Nephron progenitor cell (in vitro differentiated cells): ENCODE measurements around the gene CMTM7.
A peak's percentile ranks its signal among the peaks of the same experiment; 100 is the strongest.
"Not testable (repeated sequence)": the region's sequence is repeated elsewhere in the genome, so short reads cannot be mapped to it uniquely, and the experiment has no call there.

ENCODE experiments used
- DNase-seq: peaks from one replicate; pipeline ENCODE4 v3.0.0; 2021
- H3K27ac Mint-ChIP-seq: 2 replicates; pipeline ENCODE4 v1.8.0; 2021; ENCODE audit warnings: mild to moderate bottlenecking, moderate library complexity, mixed read lengths
- H3K27me3 Mint-ChIP-seq: 2 replicates; pipeline ENCODE4 v1.8.0; 2021; ENCODE audit warnings: mild to moderate bottlenecking, low read depth, mixed read lengths; ENCODE audit not compliant: poor library complexity
- H3K36me3 Mint-ChIP-seq: 2 replicates; pipeline ENCODE4 v1.8.0; 2021; ENCODE audit warnings: low read depth, mixed read lengths
- H3K4me1 Mint-ChIP-seq: 2 replicates; pipeline ENCODE4 v1.8.0; 2021; ENCODE audit warnings: mixed read lengths
- H3K4me3 Mint-ChIP-seq: 2 replicates; pipeline ENCODE4 v1.8.0; 2021; ENCODE audit warnings: mild to moderate bottlenecking, moderate library complexity, mixed read lengths
- H3K9me3 Mint-ChIP-seq: 2 replicates; pipeline ENCODE4 v1.8.0; 2021; ENCODE audit warnings: mild to moderate bottlenecking, moderate library complexity, mixed read lengths
- TF ChIP-seq, protein P1 (sequence below): fragments of 200-600 bp; sonication (generic); IDR thresholded peaks from 2 replicates; pipeline ENCODE4 v1.5.0; 2021; ENCODE audit warnings: antibody characterized with exemption

Gene CMTM7

DNA sequence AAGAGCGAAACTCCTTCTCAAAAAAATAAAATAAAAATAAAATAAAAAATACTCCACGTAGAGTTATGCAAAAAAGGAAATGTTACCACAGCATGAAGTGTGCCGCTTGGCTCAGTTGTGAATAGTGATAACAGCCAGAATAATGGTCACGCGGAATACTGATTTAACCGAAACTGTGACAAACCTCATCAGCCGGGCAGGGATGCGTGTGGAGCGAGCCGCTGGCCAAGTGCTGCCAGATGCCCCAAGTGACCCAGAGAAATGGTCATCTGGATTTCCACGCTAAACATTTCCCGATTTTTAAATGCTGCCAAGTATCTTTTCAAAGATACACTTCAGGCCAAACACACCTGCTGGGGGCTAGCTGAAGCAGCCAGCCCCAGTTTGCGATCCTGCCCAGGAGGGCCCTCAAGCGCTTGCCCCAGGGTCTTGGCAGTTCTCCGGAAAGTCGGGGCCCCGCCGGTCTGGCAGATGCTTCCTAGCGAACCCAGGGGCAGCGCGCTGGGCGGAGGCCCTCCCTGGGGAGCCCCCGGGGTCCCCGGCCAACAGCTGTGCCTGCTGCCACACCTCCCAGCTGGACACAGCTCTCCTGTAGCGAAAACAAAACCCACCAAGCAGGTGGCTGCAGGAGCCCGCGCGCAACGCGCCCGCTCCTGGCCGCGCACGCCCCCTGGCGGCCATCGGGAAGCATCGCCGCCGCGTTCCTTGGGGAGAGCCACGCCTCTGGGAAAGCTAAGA, 75.8 kb downstream of the CMTM7 start:
- Mint-ChIP-seq H3K4me1 (peaks cover 41% of the 10 kb centered on the region), H3K4me3 (no peak overlapping the region), H3K9me3 (no peaks in the 10 kb centered on the region), H3K27ac (no peak overlapping the region), H3K27me3 (no peaks in the 10 kb centered on the region), H3K36me3 (peaks cover 36% of the 10 kb centered on the region)
- peak; percentile 84 for DNase-seq
- TF ChIP-seq, protein P1, sequence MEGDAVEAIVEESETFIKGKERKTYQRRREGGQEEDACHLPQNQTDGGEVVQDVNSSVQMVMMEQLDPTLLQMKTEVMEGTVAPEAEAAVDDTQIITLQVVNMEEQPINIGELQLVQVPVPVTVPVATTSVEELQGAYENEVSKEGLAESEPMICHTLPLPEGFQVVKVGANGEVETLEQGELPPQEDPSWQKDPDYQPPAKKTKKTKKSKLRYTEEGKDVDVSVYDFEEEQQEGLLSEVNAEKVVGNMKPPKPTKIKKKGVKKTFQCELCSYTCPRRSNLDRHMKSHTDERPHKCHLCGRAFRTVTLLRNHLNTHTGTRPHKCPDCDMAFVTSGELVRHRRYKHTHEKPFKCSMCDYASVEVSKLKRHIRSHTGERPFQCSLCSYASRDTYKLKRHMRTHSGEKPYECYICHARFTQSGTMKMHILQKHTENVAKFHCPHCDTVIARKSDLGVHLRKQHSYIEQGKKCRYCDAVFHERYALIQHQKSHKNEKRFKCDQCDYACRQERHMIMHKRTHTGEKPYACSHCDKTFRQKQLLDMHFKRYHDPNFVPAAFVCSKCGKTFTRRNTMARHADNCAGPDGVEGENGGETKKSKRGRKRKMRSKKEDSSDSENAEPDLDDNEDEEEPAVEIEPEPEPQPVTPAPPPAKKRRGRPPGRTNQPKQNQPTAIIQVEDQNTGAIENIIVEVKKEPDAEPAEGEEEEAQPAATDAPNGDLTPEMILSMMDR = peak; percentile 98

GRCh38 chr3:32469151-32469874, 77.7 kb downstream of the CMTM7 start:
- TF ChIP-seq, protein P1 = no peak
- no peaks in the 10 kb centered on the region for H3K9me3 Mint-ChIP-seq
- H3K36me3 Mint-ChIP-seq = peaks cover 51% of the 10 kb centered on the region
- H3K27me3 Mint-ChIP-seq = no peaks in the 10 kb centered on the region
- peak overlapping the region; percentile 88 for H3K27ac Mint-ChIP-seq
- DNase-seq = no peak
- peaks cover 41% of the 10 kb centered on the region for H3K4me1 Mint-ChIP-seq
- H3K4me3 Mint-ChIP-seq = no peak overlapping the region

GRCh38 chr3:32470362-32470761, 78.7 kb downstream of the CMTM7 start:
- Mint-ChIP-seq H3K4me1 (peaks cover 34% of the 10 kb centered on the region), H3K27me3 (no peaks in the 10 kb centered on the region), H3K36me3 (peaks cover 61% of the 10 kb centered on the region), H3K27ac (no peak overlapping the region), H3K9me3 (no peaks in the 10 kb centered on the region), H3K4me3 (no peak overlapping the region)
- no peak for DNase-seq
- TF ChIP-seq, protein P1 = no peak

- no peaks in the 10 kb centered on the region for H3K9me3 Mint-ChIP-seq
- no peak for DNase-seq
- no peak overlapping the region for H3K27ac Mint-ChIP-seq
- H3K4me3 Mint-ChIP-seq = no peak overlapping the region
- H3K27me3 Mint-ChIP-seq = peaks cover 2% of the 10 kb centered on the region
- H3K36me3 Mint-ChIP-seq = peaks cover 63% of the 10 kb centered on the region
- TF ChIP-seq, protein P1 = no peak
- H3K4me1 Mint-ChIP-seq = peaks cover 26% of the 10 kb centered on the region
Measured at GRCh38 chr3:32471246-32471645, 79.6 kb downstream of the CMTM7 start.

GRCh38 chr3:32472151-32472550, 80.5 kb downstream of the CMTM7 start:
- not testable (repeated sequence) for DNase-seq, H3K27ac Mint-ChIP-seq, H3K27me3 Mint-ChIP-seq, H3K4me3 Mint-ChIP-seq, H3K9me3 Mint-ChIP-seq
- Mint-ChIP-seq H3K36me3 (peaks cover 65% of the 10 kb centered on the region), H3K4me1 (peaks cover 22% of the 10 kb centered on the region)

GRCh38 chr3:32474201-32474600, 82.5 kb downstream of the CMTM7 start:
- no peak overlapping the region for H3K4me3 Mint-ChIP-seq
- peaks cover 7% of the 10 kb centered on the region for H3K4me1 Mint-ChIP-seq
- no peak overlapping the region for H3K27ac Mint-ChIP-seq

More at GRCh38 chr3:32474201-32474600, 82.5 kb downstream of the CMTM7 start:
- peaks cover 80% of the 10 kb centered on the region for H3K36me3 Mint-ChIP-seq
- H3K27me3 Mint-ChIP-seq = peaks cover 3% of the 10 kb centered on the region
- peaks cover 7% of the 10 kb centered on the region for H3K9me3 Mint-ChIP-seq
- TF ChIP-seq, protein P1 = no peak
- no peak for DNase-seq
